Hematopoietic multipotent progenitor cell (in vitro differentiated cells): Measurements from ENCODE around the gene TCF25. TPM values are rescaled to one million over a fixed set of nuclear protein-coding genes. Genes with fewer than 3 reads are reported as not detected.
"Not testable (repeated sequence)": the region's sequence is repeated elsewhere in the genome, so short reads cannot be mapped to it uniquely, and the experiment has no call there.

Experiments
- DNase-seq, 3 donors: peaks; one replicate each; pipeline ENCODE4 v3.0.0-alpha.2; 2011 to 2015; ENCODE audit warnings: low read depth in 2 of 3, low spot score in 2 of 3
- total RNA-seq: library from RNA; depleted of rRNA; stranded (reverse); fragments of >200 nt; gene quantifications from one replicate; pipeline ENCODE4 v1.2.3, GENCODE V29; 2012

TCF25 gene
- total RNA-seq, 1 donor, result 195 TPM

GRCh38 chr16:89917773-89918452, 44.5 kb downstream of the TCF25 start:
- DNase-seq, result peak; percentile 55 to 80 (median 79)

- peak in 2 of 3 donors; percentile 68 to 69 for DNase-seq
Measured at GRCh38 chr16:89918453-89919347, 45.3 kb downstream of the TCF25 start, which contains the start of gene MC1R. Gene MC1R (plus strand): TSS chr16:89918862. CDS start chr16:89919259, 397 bp downstream.

GRCh38 chr16:89919535-89920406, 46.4 kb downstream of the TCF25 start:
- no peak for DNase-seq

GRCh38 chr16:89920723-89921122, 47.3 kb downstream of the TCF25 start:
- DNase-seq, result no peak

- no peak for DNase-seq
Measured at GRCh38 chr16:89921131-89921701, 47.8 kb downstream of the TCF25 start.

GRCh38 chr16:89921702-89922476, 48.5 kb downstream of the TCF25 start:
- DNase-seq, result peak in 1 of 3 donors; percentile 37

- peak in 2 of 3 donors; percentile 54 to 68 for DNase-seq
Measured at GRCh38 chr16:89922477-89922883, 49.1 kb downstream of the TCF25 start.

GRCh38 chr16:89922884-89923639, 49.7 kb downstream of the TCF25 start, which contains the start of gene TUBB3:
Gene TUBB3 (plus strand): TSS chr16:89923342. CDS start chr16:89923402, 60 bp downstream.
- DNase-seq, result peak in 2 of 3 donors; percentile 39

- no peak for DNase-seq
Measured at GRCh38 chr16:89923640-89924296, 50.4 kb downstream of the TCF25 start.

- DNase-seq, result peak in 2 of 3 donors; percentile 60 to 66
Measured at GRCh38 chr16:89924297-89924924, 51.0 kb downstream of the TCF25 start.

- DNase-seq, result no peak
Measured at GRCh38 chr16:89924925-89925307, 51.5 kb downstream of the TCF25 start.

GRCh38 chr16:89925596-89926079, 52.2 kb downstream of the TCF25 start:
- DNase-seq, result no peak

- DNase-seq, result no peak
Measured at GRCh38 chr16:89931305-89931896, 58.0 kb downstream of the TCF25 start.

- no peak for DNase-seq
Measured at GRCh38 chr16:89931964-89932363, 58.6 kb downstream of the TCF25 start.

- not testable (repeated sequence) for DNase-seq
Measured at GRCh38 chr16:89934019-89934418, 60.6 kb downstream of the TCF25 start.

- DNase-seq, result no peak
Measured at GRCh38 chr16:89934611-89935553, 61.5 kb downstream of the TCF25 start.
